ENCODE data around the gene PLEKHA1. TPM values are rescaled to one million over a fixed set of nuclear protein-coding genes. Genes with fewer than 3 reads are reported as not detected.
A peak's percentile ranks its signal among the peaks of the same experiment; 100 is the strongest.

Gene PLEKHA1
- polyA plus RNA-seq, 3 donors = 5.5 to 14.9 (median 12.3) TPM

DNA sequence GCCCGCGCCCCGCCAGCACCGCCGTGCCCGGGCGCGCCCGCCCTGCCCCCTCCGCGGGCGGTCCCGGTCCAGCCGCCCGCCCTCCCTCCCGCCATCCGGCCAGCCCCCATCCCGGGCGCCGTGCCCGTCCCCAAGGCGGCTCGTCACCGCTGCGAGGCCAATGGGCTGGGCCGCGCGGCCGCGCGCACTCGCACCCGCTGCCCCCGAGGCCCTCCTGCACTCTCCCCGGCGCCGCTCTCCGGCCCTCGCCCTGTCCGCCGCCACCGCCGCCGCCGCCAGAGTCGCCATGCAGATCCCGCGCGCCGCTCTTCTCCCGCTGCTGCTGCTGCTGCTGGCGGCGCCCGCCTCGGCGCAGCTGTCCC lies 86.8 kb downstream of the PLEKHA1 start, which contains the start of gene HTRA1:
Gene HTRA1 (plus strand): TSS at position 187 of the 362 bp plus-strand sequence. CDS start 100 bp downstream, at position 287.
- H3K27me3 ChIP-seq (ENCODE audit: control insufficient read depth in 2 of 2, insufficient read depth in 2 of 2, low read length in 2 of 2) = peaks cover 71 to 88% of the 10 kb centered on the region in 2 donors
- Mint-ChIP-seq H3K27me3 (ENCODE audit: low read depth in 3 of 3) (peaks cover 85 to 93% (median 88%) of the 10 kb centered on the region in 3 donors), H3K4me1 (peaks cover 46% of the 10 kb centered on the region), H3K36me3 (peaks cover 3 to 23% of the 10 kb centered on the region in 2 donors), H3K9me3 (peaks cover 0 to 21% (median 8%) of the 10 kb centered on the region in 7 donors), H3K27ac (peak within 1 kb of the TSS in 1 of 7 donors; percentile 14), H3K4me3 (peak within 1 kb of the TSS; percentile 89 to 93)
- H4K20me1 ChIP-seq (ENCODE audit: insufficient read depth, low read length) = no peaks in the 10 kb centered on the region
- peak within 1 kb of the TSS; percentile 67 for H2AFZ ChIP-seq (ENCODE audit: insufficient read depth, low read depth, low read length, poor library complexity, severe bottlenecking)
- TF ChIP-seq, protein P1, sequence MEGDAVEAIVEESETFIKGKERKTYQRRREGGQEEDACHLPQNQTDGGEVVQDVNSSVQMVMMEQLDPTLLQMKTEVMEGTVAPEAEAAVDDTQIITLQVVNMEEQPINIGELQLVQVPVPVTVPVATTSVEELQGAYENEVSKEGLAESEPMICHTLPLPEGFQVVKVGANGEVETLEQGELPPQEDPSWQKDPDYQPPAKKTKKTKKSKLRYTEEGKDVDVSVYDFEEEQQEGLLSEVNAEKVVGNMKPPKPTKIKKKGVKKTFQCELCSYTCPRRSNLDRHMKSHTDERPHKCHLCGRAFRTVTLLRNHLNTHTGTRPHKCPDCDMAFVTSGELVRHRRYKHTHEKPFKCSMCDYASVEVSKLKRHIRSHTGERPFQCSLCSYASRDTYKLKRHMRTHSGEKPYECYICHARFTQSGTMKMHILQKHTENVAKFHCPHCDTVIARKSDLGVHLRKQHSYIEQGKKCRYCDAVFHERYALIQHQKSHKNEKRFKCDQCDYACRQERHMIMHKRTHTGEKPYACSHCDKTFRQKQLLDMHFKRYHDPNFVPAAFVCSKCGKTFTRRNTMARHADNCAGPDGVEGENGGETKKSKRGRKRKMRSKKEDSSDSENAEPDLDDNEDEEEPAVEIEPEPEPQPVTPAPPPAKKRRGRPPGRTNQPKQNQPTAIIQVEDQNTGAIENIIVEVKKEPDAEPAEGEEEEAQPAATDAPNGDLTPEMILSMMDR (IDR thresholded peaks at IDR 0.05) = no peak
- H3K4me2 ChIP-seq (replicated peaks; ENCODE audit: extremely low read depth, low read length, poor library complexity, severe bottlenecking) = peak within 1 kb of the TSS; percentile 88
- no peaks in the 10 kb centered on the region for H3K79me2 ChIP-seq (ENCODE audit: insufficient read depth, low read length)
- peaks cover 15 to 34% of the 10 kb centered on the region in 2 donors for H3K4me1 ChIP-seq (ENCODE audit: control insufficient read depth in 1 of 2, insufficient read depth in 2 of 2, low read length in 2 of 2)
- intact Hi-C loops (cut with micrococcal nuclease) = no loop called here
- peak within 1 kb of the TSS; percentile 20 to 72 (median 41) for H3K4me3 ChIP-seq (replicated peaks in 1 of 3; ENCODE audit: low read depth in 2 of 3, low read length in 3 of 3)
- peak within 1 kb of the TSS; percentile 4 for H3K9ac ChIP-seq (ENCODE audit: insufficient read depth, low read length, poor library complexity, severe bottlenecking)
- H3K27ac ChIP-seq (ENCODE audit: low read depth in 1 of 2, low read length in 2 of 2) = no peak within 1 kb of the TSS
- H3K9me3 ChIP-seq (replicated peaks in 1 of 2; ENCODE audit: control insufficient read depth in 1 of 2, insufficient read depth in 1 of 2, low read length in 2 of 2) = peaks cover 0 to 35% of the 10 kb centered on the region in 2 donors
- no peak for DNase-seq
- under 1% methylated on average over 55 of the region's 56 CpGs for WGBS (ENCODE audit: insufficient coverage)
- H3K36me3 ChIP-seq (replicated peaks in 1 of 2; ENCODE audit: control insufficient read depth in 1 of 2, insufficient read depth in 2 of 2, low read length in 2 of 2) = no peaks in the 10 kb centered on the region

DNA sequence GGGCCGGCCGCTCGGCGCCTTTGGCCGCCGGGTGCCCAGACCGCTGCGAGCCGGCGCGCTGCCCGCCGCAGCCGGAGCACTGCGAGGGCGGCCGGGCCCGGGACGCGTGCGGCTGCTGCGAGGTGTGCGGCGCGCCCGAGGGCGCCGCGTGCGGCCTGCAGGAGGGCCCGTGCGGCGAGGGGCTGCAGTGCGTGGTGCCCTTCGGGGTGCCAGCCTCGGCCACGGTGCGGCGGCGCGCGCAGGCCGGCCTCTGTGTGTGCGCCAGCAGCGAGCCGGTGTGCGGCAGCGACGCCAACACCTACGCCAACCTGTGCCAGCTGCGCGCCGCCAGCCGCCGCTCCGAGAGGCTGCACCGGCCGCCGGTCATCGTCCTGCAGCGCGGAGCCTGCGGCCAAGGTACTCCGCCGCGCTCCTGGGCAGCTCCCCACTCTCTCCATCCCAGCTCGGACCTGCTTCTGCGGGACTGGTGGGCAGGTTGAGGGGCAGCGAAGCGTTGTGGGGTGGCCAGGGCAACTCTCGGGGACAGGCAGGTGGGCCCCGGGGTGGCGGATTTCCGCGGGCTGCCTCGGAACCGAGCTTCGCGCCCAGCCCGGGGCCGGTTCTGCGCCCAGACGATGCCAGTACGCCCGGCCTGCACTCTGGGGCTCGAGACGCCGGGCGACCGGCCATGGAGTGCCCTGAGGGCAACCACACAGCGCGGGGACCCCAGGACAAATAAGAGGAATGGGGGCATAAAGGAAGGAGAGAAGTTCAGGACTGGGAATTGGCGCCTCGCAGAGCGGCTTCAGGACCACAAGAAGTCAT lies 87.4 kb downstream of the PLEKHA1 start:
- H3K9ac ChIP-seq (ENCODE audit: insufficient read depth, low read length, poor library complexity, severe bottlenecking) = peak overlapping the region; percentile 2
- peak overlapping the region; percentile 88 for H3K4me2 ChIP-seq (replicated peaks; ENCODE audit: extremely low read depth, low read length, poor library complexity, severe bottlenecking)
- H3K36me3 ChIP-seq (replicated peaks in 1 of 2; ENCODE audit: control insufficient read depth in 1 of 2, insufficient read depth in 2 of 2, low read length in 2 of 2) = no peaks in the 10 kb centered on the region
- no peak overlapping the region for H3K27ac ChIP-seq (ENCODE audit: low read depth in 1 of 2, low read length in 2 of 2)
- Mint-ChIP-seq H3K4me3 (peak overlapping the region; percentile 89 to 93), H3K27me3 (ENCODE audit: low read depth in 3 of 3) (peaks cover 79 to 87% (median 82%) of the 10 kb centered on the region in 3 donors), H3K4me1 (peaks cover 52% of the 10 kb centered on the region), H3K27ac (peak overlapping the region in 1 of 7 donors; percentile 14), H3K9me3 (peaks cover 0 to 21% (median 8%) of the 10 kb centered on the region in 7 donors), H3K36me3 (peaks cover 3 to 23% of the 10 kb centered on the region in 2 donors)
- peaks cover 0 to 35% of the 10 kb centered on the region in 2 donors for H3K9me3 ChIP-seq (replicated peaks in 1 of 2; ENCODE audit: control insufficient read depth in 1 of 2, insufficient read depth in 1 of 2, low read length in 2 of 2)
- peaks cover 21 to 40% of the 10 kb centered on the region in 2 donors for H3K4me1 ChIP-seq (ENCODE audit: control insufficient read depth in 1 of 2, insufficient read depth in 2 of 2, low read length in 2 of 2)
- TF ChIP-seq, protein P1 (IDR thresholded peaks at IDR 0.05) = no peak
- H3K27me3 ChIP-seq (ENCODE audit: control insufficient read depth in 2 of 2, insufficient read depth in 2 of 2, low read length in 2 of 2) = peaks cover 69 to 84% of the 10 kb centered on the region in 2 donors
- H4K20me1 ChIP-seq (ENCODE audit: insufficient read depth, low read length) = no peaks in the 10 kb centered on the region
- intact Hi-C loops (cut with micrococcal nuclease) = no loop called here
- peak overlapping the region; percentile 67 for H2AFZ ChIP-seq (ENCODE audit: insufficient read depth, low read depth, low read length, poor library complexity, severe bottlenecking)
- H3K4me3 ChIP-seq (replicated peaks in 1 of 3; ENCODE audit: low read depth in 2 of 3, low read length in 3 of 3) = peak overlapping the region; percentile 20 to 72 (median 41)
- under 1% methylated on average over 90 of the region's 95 CpGs for WGBS (ENCODE audit: insufficient coverage)
- DNase-seq = no peak
- H3K79me2 ChIP-seq (ENCODE audit: insufficient read depth, low read length) = no peaks in the 10 kb centered on the region
